Limb (tissue), 2 donors: ENCODE results near the gene POFUT2.
A peak's percentile ranks its signal among the peaks of the same experiment; 100 is the strongest.
"Not testable (repeated sequence)": the region's sequence is repeated elsewhere in the genome, so short reads cannot be mapped to it uniquely, and the experiment has no call there.

Experiments
- DNase-seq, 2 donors: peaks; one replicate each; pipeline ENCODE4 v3.0.0-alpha.2; 2016; ENCODE audit errors: extremely low spot score in 2 of 2

The POFUT2 gene

DNA sequence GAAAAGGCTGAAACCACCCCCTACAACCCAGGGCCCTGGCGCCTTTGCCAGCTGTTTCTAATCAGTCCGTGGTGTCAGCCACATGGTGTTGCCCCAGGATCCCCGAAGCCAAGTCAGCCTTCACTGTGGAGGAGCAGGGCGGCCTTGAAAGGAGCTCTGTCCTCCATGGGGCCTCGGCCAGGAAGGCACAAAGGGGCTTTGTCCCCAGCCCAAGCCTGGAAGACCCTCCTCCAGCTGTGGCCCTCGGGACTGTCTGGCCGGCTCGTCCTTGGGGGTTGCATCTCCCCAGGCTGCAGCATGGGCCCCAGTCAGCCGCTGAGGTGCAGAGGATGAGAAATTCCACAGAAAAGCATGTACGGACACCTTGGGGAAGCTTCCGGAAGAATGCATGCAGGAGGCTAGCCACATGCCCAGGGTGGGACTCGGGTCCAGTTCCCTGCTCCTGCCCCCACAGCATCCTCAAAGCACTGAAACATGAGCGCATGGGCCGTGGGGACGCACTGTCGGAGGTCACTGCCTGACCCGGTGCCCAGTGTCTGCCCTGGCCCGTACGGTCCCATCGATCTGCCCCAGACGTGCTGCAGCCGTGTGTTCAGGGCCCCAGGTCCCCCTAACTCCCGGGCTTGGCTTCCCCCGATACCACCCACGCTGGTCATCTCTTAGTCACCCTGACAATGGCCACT, 38.6 kb upstream of the POFUT2 start:
- peak in 1 of 2 donors; percentile 54 for DNase-seq

- peak in 1 of 2 donors; percentile 26 for DNase-seq
These were observed 37.8 kb upstream of the POFUT2 start for GRCh38 chr21:45325206-45326168.

- peak in 1 of 2 donors; percentile 32 for DNase-seq
These were observed 37.0 kb upstream of the POFUT2 start for GRCh38 chr21:45324489-45325205.

DNA sequence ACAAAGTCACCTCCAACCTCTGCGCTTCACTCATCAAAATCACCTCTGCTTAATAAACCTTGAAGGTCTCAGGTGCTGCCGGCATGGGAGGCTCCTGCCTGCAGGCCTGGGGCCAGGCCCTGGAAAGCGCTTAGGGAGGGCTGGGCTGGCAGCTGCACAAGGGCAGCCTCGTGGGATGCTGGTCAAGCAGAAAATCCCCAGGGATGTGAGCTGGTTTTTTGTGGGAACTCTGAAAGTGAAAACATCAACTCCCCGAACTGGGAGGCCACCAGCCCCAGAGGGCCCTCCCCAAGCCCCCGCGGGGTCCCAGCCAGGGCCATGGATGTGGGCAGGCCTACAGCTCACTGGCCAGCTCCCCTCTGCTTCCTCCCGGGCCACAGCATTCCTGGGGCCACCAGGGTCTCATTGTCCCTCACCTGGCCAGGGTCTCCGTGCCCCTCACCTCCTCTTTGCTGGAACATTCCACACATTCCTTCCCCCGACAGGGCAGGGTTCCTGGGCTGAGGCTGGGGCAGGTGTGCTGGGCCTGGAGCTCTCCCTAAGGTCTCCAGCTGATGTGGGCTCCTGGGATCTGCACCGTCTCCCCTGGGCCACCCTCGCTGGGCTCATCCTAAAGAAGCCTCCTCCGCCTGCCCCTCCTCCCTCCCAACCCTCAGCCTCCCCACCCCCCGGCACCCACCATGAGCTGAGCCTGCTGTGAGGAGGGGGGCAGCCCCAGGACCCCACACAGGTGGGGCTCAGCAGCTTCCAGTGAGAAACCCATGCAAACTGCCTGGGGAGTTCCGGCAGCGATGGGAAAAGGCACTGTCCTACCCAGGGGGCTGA, 36.0 kb upstream of the POFUT2 start:
- DNase-seq: peak in 1 of 2 donors; percentile 31

DNA sequence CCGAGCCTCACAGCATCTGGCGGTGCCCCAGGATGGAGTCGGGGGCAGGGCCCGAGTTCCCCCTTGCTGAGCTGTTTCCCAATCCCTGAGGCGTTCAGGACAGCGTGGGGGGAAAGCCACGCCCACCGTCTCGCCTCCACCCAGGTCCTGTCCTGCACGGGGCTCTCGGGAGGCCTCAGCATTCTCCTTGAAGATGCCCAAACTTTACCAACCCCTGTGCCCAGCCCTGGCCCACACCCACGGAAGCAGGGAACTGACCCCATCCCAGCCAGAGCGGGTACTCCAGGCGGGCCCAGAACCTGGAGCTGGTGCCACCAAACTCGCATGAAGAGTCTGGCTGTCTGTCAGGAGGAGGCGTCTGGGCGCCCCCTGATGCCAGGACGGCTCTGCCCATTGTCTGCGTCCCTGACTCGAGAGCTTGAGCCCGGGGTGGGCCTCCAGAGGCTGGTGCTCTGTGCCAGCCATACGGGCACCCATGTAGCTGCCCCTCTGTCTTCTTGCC, 35.3 kb upstream of the POFUT2 start:
- peak in 1 of 2 donors; percentile 33 for DNase-seq

- peak in 1 of 2 donors; percentile 27 for DNase-seq
These were observed 34.7 kb upstream of the POFUT2 start for GRCh38 chr21:45322231-45322959.

DNA sequence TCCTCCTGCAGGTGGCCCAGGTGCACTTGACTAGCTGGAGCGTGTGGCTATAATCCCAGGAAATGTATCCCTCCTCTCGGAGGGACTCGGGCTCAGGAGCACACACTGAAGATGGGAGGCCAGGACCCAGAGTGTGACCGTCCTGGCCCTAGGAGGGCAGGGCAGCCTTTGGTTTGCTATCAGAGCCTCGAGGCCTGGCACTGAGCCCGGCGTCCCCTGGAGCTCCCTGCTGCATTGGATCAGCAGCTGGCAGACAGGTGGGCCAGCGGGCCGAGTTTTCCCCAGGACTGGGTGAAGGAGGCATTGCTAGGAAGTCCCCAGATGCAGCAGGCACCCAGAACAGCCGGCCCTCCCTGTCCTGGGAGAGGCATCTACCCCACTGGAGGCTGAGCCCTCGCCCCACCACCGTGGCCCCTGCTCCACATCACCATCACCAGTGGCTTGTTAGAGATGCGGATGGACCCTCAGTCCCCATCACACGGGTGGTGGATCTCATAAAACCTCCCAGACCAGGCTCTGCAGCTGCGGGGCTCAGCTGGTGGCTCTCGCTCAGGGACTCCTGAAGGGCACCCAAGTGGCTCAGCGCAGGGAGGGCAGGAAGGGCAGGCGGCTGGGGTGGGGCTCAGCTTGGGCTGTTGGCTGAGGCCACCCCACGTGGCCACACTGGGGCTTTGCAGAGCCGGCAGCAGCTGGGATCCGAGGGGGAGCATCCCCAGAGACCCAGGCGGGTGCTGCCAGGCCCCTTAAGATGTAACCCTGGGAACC, 32.7 kb upstream of the POFUT2 start:
- DNase-seq: peak in 1 of 2 donors; percentile 39

DNA sequence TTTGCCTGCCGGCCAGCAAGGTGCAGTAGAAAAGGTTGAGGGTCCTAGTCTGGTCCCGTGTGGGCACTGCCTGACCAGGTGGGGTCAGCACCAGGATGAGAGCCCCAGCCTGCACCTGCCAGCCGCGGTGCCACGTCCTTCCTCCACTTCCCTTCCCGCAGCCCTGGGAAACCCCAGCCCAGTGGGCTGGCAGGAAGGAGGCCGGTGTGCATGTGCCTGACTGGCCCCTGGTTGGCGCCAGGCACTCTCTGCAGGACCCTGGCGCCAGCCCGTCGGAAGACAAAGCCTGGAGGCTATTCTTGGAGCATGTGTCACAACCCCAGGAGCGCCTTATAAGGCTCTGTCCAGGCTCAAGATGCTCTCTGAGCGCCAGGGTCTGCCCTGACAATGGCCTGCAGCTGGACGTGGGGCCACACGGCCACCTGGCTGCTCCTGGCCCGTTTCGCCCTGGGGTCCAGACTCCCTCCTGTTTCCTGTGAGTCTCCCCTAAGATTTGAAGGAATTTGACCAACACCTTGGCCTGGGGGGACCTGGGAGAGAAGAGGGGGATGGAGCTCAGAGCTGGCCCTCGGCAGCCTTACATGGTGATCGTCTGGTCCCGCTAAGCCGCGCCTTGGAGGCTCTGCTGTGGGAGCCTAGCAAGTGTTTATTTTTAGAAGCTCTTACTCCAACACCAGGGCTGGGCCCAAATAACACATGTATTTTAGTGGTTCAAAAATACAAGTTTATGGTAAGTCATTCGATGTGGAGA, 31.9 kb upstream of the POFUT2 start:
- peak in 1 of 2 donors; percentile 34 for DNase-seq

GRCh38 chr21:45318556-45319404, 31.1 kb upstream of the POFUT2 start:
- DNase-seq: peak in 1 of 2 donors; percentile 34

GRCh38 chr21:45318146-45318555, 30.5 kb upstream of the POFUT2 start:
- no peak for DNase-seq

DNA sequence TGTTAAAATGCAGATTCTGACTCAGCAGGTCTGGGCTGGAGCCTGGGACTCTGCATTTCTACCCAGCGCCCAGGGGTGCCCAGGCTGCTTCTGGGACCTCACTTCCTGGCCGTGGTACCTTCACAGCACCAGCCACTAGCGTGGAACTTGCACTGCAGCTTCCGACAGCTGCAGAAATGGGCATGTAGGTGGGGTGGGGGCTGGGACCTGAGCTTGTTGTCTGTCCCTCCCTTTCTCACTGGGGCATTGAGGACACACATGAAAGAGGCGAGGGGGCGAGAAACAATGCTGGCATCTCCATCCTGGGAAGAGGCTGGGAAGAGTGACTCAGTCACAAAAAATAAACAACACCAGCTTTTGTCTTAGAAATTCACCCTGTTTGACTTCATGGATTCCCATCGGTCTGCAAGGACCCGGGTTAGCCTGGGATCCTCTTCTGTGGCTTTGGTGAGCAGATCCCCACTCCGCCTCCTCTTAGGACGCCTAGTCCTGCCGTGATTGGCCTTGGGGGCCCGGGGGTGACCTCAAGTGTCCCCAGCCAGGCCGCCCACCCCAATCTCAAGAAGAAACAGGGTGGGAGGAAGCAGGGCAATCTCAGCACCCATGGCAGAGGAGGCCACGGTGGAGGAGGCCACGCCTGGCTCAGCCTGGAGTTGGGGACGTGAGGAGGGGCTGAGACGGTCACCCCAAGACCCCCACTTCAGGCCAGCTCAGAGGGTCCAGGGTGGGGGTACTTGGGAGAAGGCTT, 29.9 kb upstream of the POFUT2 start:
- peak in 1 of 2 donors; percentile 24 for DNase-seq

DNA sequence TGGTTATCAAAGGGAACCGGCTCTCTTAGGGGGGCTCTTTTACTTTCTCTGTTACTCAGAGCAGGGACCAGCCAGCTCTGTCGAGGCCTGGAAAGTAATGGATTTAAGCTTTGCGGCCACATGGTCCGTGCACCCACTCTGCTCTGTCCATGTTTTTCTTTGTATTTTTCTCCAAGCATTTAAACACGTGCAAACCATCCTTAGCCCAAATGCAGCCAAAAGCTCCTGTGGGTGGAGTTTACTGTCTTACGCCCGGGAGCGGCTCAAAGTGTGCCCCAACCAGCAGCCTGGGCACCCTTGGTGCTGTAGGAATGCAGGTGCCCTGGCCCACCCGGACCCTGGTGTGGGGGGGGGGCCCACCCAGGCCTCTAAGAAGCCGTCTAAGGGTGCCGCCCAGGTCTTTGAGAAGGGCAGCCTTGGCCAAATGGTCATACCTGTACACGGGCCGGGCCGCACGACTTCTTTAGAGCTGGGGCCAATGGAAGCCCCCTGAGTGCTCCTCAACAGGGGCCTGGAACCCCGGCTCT, 29.2 kb upstream of the POFUT2 start:
- peak in 1 of 2 donors; percentile 23 for DNase-seq

- not testable (repeated sequence) for DNase-seq
These were observed 28.2 kb upstream of the POFUT2 start for GRCh38 chr21:45315676-45316470.

GRCh38 chr21:45313682-45314081, 26.0 kb upstream of the POFUT2 start:
- no peak for DNase-seq

DNA sequence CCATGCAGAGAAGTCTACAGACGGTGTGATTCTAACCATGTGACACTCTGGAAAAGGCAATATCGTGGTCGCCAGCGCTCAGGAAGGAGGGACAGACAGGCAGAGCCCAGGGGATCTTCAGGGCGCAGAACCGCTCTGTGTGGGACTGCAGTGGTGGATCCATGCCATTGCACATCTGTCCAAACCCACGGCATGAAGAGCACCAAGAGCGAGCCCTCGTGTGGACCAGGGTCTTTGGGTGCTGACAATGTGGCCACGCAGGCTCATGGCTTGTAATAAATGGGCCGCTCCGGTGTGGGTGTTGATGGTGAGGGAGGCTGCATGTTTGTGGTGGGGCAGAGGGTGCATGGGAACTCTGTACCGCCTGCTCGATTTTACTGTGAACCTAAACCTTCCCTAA, 25.3 kb upstream of the POFUT2 start:
- DNase-seq: peak in 1 of 2 donors; percentile 19

GRCh38 chr21:45312296-45312695, 24.6 kb upstream of the POFUT2 start:
- no peak for DNase-seq
